ENCODE data around the gene OR8B4. TPM values are rescaled to one million over a fixed set of nuclear protein-coding genes. Genes with fewer than 3 reads are reported as not detected.

OR8B4 gene
- total RNA-seq, 2 experiments from 2014 or later, result not detected

GRCh38 chr11:124445646-124446150 is 21.0 kb upstream of the OR8B4 start, which contains the start of gene OR8B8:
TSS of gene OR8B8 (minus strand) at chr11:124445696. CDS start at chr11:124441085, 4,611 bp downstream.
- ChIA-PET POLR2A (interaction anchor here (0.6 kb wide), 1 partner anchor 668 kb away, joined by 7 read pairs; no protein-coding TSS in a partner anchor), CTCF (interaction anchor here (1.5 kb wide), 1 partner anchor 30 kb away, joined by 4 read pairs; no protein-coding TSS in a partner anchor)
- ATAC-seq (no peak), DNase-seq (no peak)
- H3K4me3 Mint-ChIP-seq, result no peak within 1 kb of the TSS
- H3K4me1 Mint-ChIP-seq, result no peaks in the 10 kb centered on the region
- intact Hi-C loops (cut with DNase I, micrococcal nuclease), result no loop called here
- H3K9me3 Mint-ChIP-seq (ENCODE audit: low read depth), result no peaks in the 10 kb centered on the region
- no peaks in the 10 kb centered on the region for H3K36me3 Mint-ChIP-seq (ENCODE audit: low read depth)
- peaks cover 16% of the 10 kb centered on the region for H3K27me3 Mint-ChIP-seq
- no peak within 1 kb of the TSS for H3K27ac Mint-ChIP-seq

GRCh38 chr11:124442847-124443246 is 18.2 kb upstream of the OR8B4 start:
- no peak overlapping the region for H3K4me3 Mint-ChIP-seq
- no peaks in the 10 kb centered on the region for H3K4me1 Mint-ChIP-seq
- ATAC-seq (no peak), DNase-seq (no peak)
- peaks cover 24% of the 10 kb centered on the region for H3K27me3 Mint-ChIP-seq
- intact Hi-C loops (cut with DNase I, micrococcal nuclease), result no loop called here
- no peak overlapping the region for H3K27ac Mint-ChIP-seq
- ChIA-PET POLR2A (no interaction called here), CTCF (interaction anchor here (0.8 kb wide), 1 partner anchor 27 kb away, joined by 3 read pairs; no protein-coding TSS in a partner anchor)
- H3K9me3 Mint-ChIP-seq (ENCODE audit: low read depth), result no peaks in the 10 kb centered on the region
- no peaks in the 10 kb centered on the region for H3K36me3 Mint-ChIP-seq (ENCODE audit: low read depth)

- Mint-ChIP-seq H3K4me1 (no peaks in the 10 kb centered on the region), H3K36me3 (ENCODE audit: low read depth) (no peaks in the 10 kb centered on the region), H3K27me3 (peaks cover 24% of the 10 kb centered on the region), H3K9me3 (ENCODE audit: low read depth) (no peaks in the 10 kb centered on the region), H3K4me3 (no peak overlapping the region), H3K27ac (no peak overlapping the region)
- intact Hi-C loops (cut with DNase I, micrococcal nuclease), result no loop called here
- DNase-seq, result no peak
- no peak for ATAC-seq
- CTCF ChIA-PET, result interaction anchor here (0.8 to 1.3 kb wide), 2 partner anchors 12 to 27 kb away, joined by 3 read pairs; no protein-coding TSS in a partner anchor
- POLR2A ChIA-PET, result no interaction called here
Observed at GRCh38 chr11:124442442-124442841, 17.8 kb upstream of the OR8B4 start.

GRCh38 chr11:124441519-124441918 is 16.8 kb upstream of the OR8B4 start:
- Mint-ChIP-seq H3K4me3 (no peak overlapping the region), H3K36me3 (ENCODE audit: low read depth) (no peaks in the 10 kb centered on the region), H3K9me3 (ENCODE audit: low read depth) (no peaks in the 10 kb centered on the region), H3K27ac (no peak overlapping the region), H3K27me3 (peaks cover 19% of the 10 kb centered on the region), H3K4me1 (no peaks in the 10 kb centered on the region)
- DNase-seq (no peak), ATAC-seq (no peak)
- ChIA-PET POLR2A (no interaction called here), CTCF (interaction anchor here (1.3 kb wide), 1 partner anchor 13 kb away, joined by 3 read pairs; no protein-coding TSS in a partner anchor)
- intact Hi-C loops (cut with DNase I, micrococcal nuclease), result no loop called here

GRCh38 chr11:124441081-124441480 is 16.4 kb upstream of the OR8B4 start:
- H3K9me3 Mint-ChIP-seq (ENCODE audit: low read depth), result no peaks in the 10 kb centered on the region
- ATAC-seq, result no peak
- ChIA-PET CTCF (no interaction called here), POLR2A (no interaction called here)
- H3K4me3 Mint-ChIP-seq, result no peak overlapping the region
- no peak for DNase-seq
- H3K27ac Mint-ChIP-seq, result no peak overlapping the region
- H3K36me3 Mint-ChIP-seq (ENCODE audit: low read depth), result no peaks in the 10 kb centered on the region
- peaks cover 19% of the 10 kb centered on the region for H3K27me3 Mint-ChIP-seq
- no peaks in the 10 kb centered on the region for H3K4me1 Mint-ChIP-seq
- intact Hi-C loops (cut with DNase I, micrococcal nuclease), result no loop called here

GRCh38 chr11:124440608-124441007 is 15.9 kb upstream of the OR8B4 start:
- POLR2A ChIA-PET, result no interaction called here

GRCh38 chr11:124434699-124435098 is 10.0 kb upstream of the OR8B4 start:
- ChIA-PET CTCF (no interaction called here), POLR2A (no interaction called here)
- no peaks in the 10 kb centered on the region for H3K36me3 Mint-ChIP-seq (ENCODE audit: low read depth)
- intact Hi-C loops (cut with DNase I, micrococcal nuclease), result no loop called here
- DNase-seq (no peak), ATAC-seq (no peak)
- no peaks in the 10 kb centered on the region for H3K9me3 Mint-ChIP-seq (ENCODE audit: low read depth)
- no peak overlapping the region for H3K27ac Mint-ChIP-seq
- peaks cover 16% of the 10 kb centered on the region for H3K27me3 Mint-ChIP-seq
- H3K4me1 Mint-ChIP-seq, result no peaks in the 10 kb centered on the region
- H3K4me3 Mint-ChIP-seq, result no peak overlapping the region

More at GRCh38 chr11:124440608-124441007, 15.9 kb upstream of the OR8B4 start:
- Mint-ChIP-seq H3K27ac (no peak overlapping the region), H3K27me3 (peaks cover 22% of the 10 kb centered on the region), H3K9me3 (ENCODE audit: low read depth) (no peaks in the 10 kb centered on the region), H3K4me1 (no peaks in the 10 kb centered on the region), H3K4me3 (no peak overlapping the region), H3K36me3 (ENCODE audit: low read depth) (no peaks in the 10 kb centered on the region)
- ATAC-seq (no peak), DNase-seq (no peak)
- intact Hi-C loops (cut with DNase I, micrococcal nuclease), result no loop called here
- CTCF ChIA-PET, result no interaction called here

- POLR2A ChIA-PET, result no interaction called here
- CTCF ChIA-PET, result interaction anchor here (0.7 to 1.2 kb wide), 5 partner anchors 8 to 215 kb away, joined by 3 to 5 read pairs (median 3); no protein-coding TSS in a partner anchor
- intact Hi-C loops (cut with DNase I, micrococcal nuclease), result no loop called here
Observed at GRCh38 chr11:124429599-124429998, 4.9 kb upstream of the OR8B4 start.

GRCh38 chr11:124421043-124421442 is 3.6 kb downstream of the OR8B4 start:
- H3K4me3 Mint-ChIP-seq, result no peak overlapping the region
- H3K27me3 Mint-ChIP-seq, result peaks cover 18% of the 10 kb centered on the region
- CTCF ChIA-PET, result interaction anchor here (0.8 to 1.0 kb wide), 2 partner anchors 9 to 164 kb away, joined by 3 read pairs; no protein-coding TSS in a partner anchor
- H3K36me3 Mint-ChIP-seq (ENCODE audit: low read depth), result no peaks in the 10 kb centered on the region
- intact Hi-C loops (cut with DNase I, micrococcal nuclease), result no loop called here
- DNase-seq (no peak), ATAC-seq (no peak)
- H3K9me3 Mint-ChIP-seq (ENCODE audit: low read depth), result no peaks in the 10 kb centered on the region
- POLR2A ChIA-PET, result no interaction called here
- no peak overlapping the region for H3K27ac Mint-ChIP-seq
- no peaks in the 10 kb centered on the region for H3K4me1 Mint-ChIP-seq

More at GRCh38 chr11:124429599-124429998, 4.9 kb upstream of the OR8B4 start:
- DNase-seq, result no peak
- Mint-ChIP-seq H3K27ac (no peak overlapping the region), H3K4me1 (no peaks in the 10 kb centered on the region), H3K36me3 (ENCODE audit: low read depth) (no peaks in the 10 kb centered on the region), H3K9me3 (ENCODE audit: low read depth) (peaks cover 2% of the 10 kb centered on the region), H3K4me3 (no peak overlapping the region), H3K27me3 (peaks cover 4% of the 10 kb centered on the region)
- ATAC-seq, result no peak

GRCh38 chr11:124415356-124415923 is 9.2 kb downstream of the OR8B4 start:
- Mint-ChIP-seq H3K9me3 (ENCODE audit: low read depth) (no peaks in the 10 kb centered on the region), H3K4me3 (no peak overlapping the region), H3K4me1 (no peaks in the 10 kb centered on the region), H3K27me3 (peaks cover 8% of the 10 kb centered on the region), H3K27ac (no peak overlapping the region), H3K36me3 (ENCODE audit: low read depth) (no peaks in the 10 kb centered on the region)
- ChIA-PET CTCF (interaction anchor here (0.8 to 5.5 kb wide), 10 partner anchors 10 to 175 kb away, joined by 3 to 36 read pairs (median 4); partner anchors contain the start of gene OR8B8), POLR2A (no interaction called here)
- DNase-seq, result no peak
- intact Hi-C loops (cut with DNase I, micrococcal nuclease), result loop anchor here (1.0 to 10.0 kb wide), 4 partner anchors 171 to 449 kb away; partner anchors contain the start of genes ESAM (in 1 of the 2) and ROBO3 (in 1 of the 2)
- ATAC-seq, result no peak

- Mint-ChIP-seq H3K27me3 (peaks cover 15% of the 10 kb centered on the region), H3K27ac (no peak overlapping the region), H3K4me3 (no peak overlapping the region), H3K9me3 (ENCODE audit: low read depth) (no peaks in the 10 kb centered on the region), H3K4me1 (no peaks in the 10 kb centered on the region), H3K36me3 (ENCODE audit: low read depth) (no peaks in the 10 kb centered on the region)
- ChIA-PET CTCF (interaction anchor here (2.0 kb wide), 1 partner anchor 8 kb away, joined by 14 read pairs; no protein-coding TSS in a partner anchor), POLR2A (no interaction called here)
- ATAC-seq (no peak), DNase-seq (no peak)
- intact Hi-C loops (cut with DNase I, micrococcal nuclease), result loop anchor here in 1 of 2 experiments (10.0 kb wide), 1 partner anchor 455 kb away; the partner anchor contains the start of gene ROBO3
Observed at GRCh38 chr11:124409906-124410305, 14.8 kb downstream of the OR8B4 start.

GRCh38 chr11:124405581-124405980 is 19.1 kb downstream of the OR8B4 start:
- intact Hi-C loops (cut with DNase I, micrococcal nuclease), result no loop called here
- no peaks in the 10 kb centered on the region for H3K9me3 Mint-ChIP-seq (ENCODE audit: low read depth)
- no peak overlapping the region for H3K27ac Mint-ChIP-seq
- ChIA-PET POLR2A (no interaction called here), CTCF (interaction anchor here (0.9 kb wide), 1 partner anchor 164 kb away, joined by 3 read pairs; the partner anchor contains the start of gene OR8A1)
- ATAC-seq (no peak), DNase-seq (no peak)
- no peak overlapping the region for H3K4me3 Mint-ChIP-seq
- H3K4me1 Mint-ChIP-seq, result peaks cover 2% of the 10 kb centered on the region
- H3K36me3 Mint-ChIP-seq (ENCODE audit: low read depth), result no peaks in the 10 kb centered on the region
- peaks cover 16% of the 10 kb centered on the region for H3K27me3 Mint-ChIP-seq
